GM10847 (cell line): ENCODE measurements around the gene MYO1B.

Experiments used
- POLR2A ChIP-seq: IDR thresholded peaks from 2 replicates; pipeline ENCODE4 v1.6.1; 2011; ENCODE audit not compliant: insufficient read length; ENCODE audit errors: extremely low read depth

MYO1B gene

GRCh38 chr2:191432121-191432520 is 186.9 kb downstream of the MYO1B start:
- TF ChIP-seq POLR2A: no peak

GRCh38 chr2:191434072-191434471 is 188.9 kb downstream of the MYO1B start:
- no peak for TF ChIP-seq POLR2A

- no peak for TF ChIP-seq POLR2A
These were observed 189.9 kb downstream of the MYO1B start for GRCh38 chr2:191435141-191435540.

GRCh38 chr2:191436368-191437055 is 191.3 kb downstream of the MYO1B start:
- no peak for TF ChIP-seq POLR2A

- no peak for TF ChIP-seq POLR2A
These were observed 194.3 kb downstream of the MYO1B start for GRCh38 chr2:191439481-191439880.

- no peak for TF ChIP-seq POLR2A
These were observed 196.5 kb downstream of the MYO1B start for GRCh38 chr2:191441496-191442214.

GRCh38 chr2:191443446-191443845 is 198.2 kb downstream of the MYO1B start:
- TF ChIP-seq POLR2A: no peak

GRCh38 chr2:191446910-191447309 is 201.7 kb downstream of the MYO1B start:
- no peak for TF ChIP-seq POLR2A

GRCh38 chr2:191451116-191451515 is 205.9 kb downstream of the MYO1B start:
- TF ChIP-seq POLR2A: no peak

- TF ChIP-seq POLR2A: no peak
These were observed 206.9 kb downstream of the MYO1B start for GRCh38 chr2:191452065-191452464.

- no peak for TF ChIP-seq POLR2A
These were observed 208.6 kb downstream of the MYO1B start for GRCh38 chr2:191453761-191454160.

GRCh38 chr2:191459158-191459557 is 214.0 kb downstream of the MYO1B start:
- no peak for TF ChIP-seq POLR2A

- TF ChIP-seq POLR2A: no peak
These were observed 217.2 kb downstream of the MYO1B start for GRCh38 chr2:191462370-191462769.

- TF ChIP-seq POLR2A: no peak
These were observed 218.6 kb downstream of the MYO1B start for GRCh38 chr2:191463790-191464189.

GRCh38 chr2:191465766-191466420 is 220.7 kb downstream of the MYO1B start:
- TF ChIP-seq POLR2A: no peak

GRCh38 chr2:191467113-191467512 is 221.9 kb downstream of the MYO1B start:
- no peak for TF ChIP-seq POLR2A
